ENCODE results near the gene GSTA5.
"Not testable (repeated sequence)": the region's sequence is repeated elsewhere in the genome, so short reads cannot be mapped to it uniquely, and the experiment has no call there.

The GSTA5 gene

GRCh38 chr6:52787917-52788316, 52.7 kb downstream of the GSTA5 start:
- Histone ChIP-seq H3K4me3 (ENCODE audit: low read depth, low read length) (no peak overlapping the region), H3K36me3 (ENCODE audit: control insufficient read depth, insufficient read depth, low read length) (no peaks in the 10 kb centered on the region), H3K9ac (ENCODE audit: low read length) (no peak overlapping the region), H3K4me1 (ENCODE audit: control insufficient read depth, insufficient read depth, low read length) (no peaks in the 10 kb centered on the region), H3K9me3 (ENCODE audit: control insufficient read depth, insufficient read depth, low read depth, low read length) (peaks cover 11% of the 10 kb centered on the region; the same call in 1 of the 2 replicates), H3K27ac (ENCODE audit: low read depth, low read length) (no peak overlapping the region), H3K27me3 (ENCODE audit: control insufficient read depth, insufficient read depth, low read length) (no peaks in the 10 kb centered on the region)

GRCh38 chr6:52786249-52786956, 54.2 kb downstream of the GSTA5 start:
- Histone ChIP-seq H3K36me3 (ENCODE audit: control insufficient read depth, insufficient read depth, low read length) (no peaks in the 10 kb centered on the region), H3K9ac (ENCODE audit: low read length) (no peak overlapping the region), H3K27me3 (ENCODE audit: control insufficient read depth, insufficient read depth, low read length) (no peaks in the 10 kb centered on the region), H3K27ac (ENCODE audit: low read depth, low read length) (no peak overlapping the region), H3K9me3 (ENCODE audit: control insufficient read depth, insufficient read depth, low read depth, low read length) (peaks cover 3% of the 10 kb centered on the region; the same call in 1 of the 2 replicates), H3K4me3 (ENCODE audit: low read depth, low read length) (no peak overlapping the region), H3K4me1 (ENCODE audit: control insufficient read depth, insufficient read depth, low read length) (no peaks in the 10 kb centered on the region)

DNA sequence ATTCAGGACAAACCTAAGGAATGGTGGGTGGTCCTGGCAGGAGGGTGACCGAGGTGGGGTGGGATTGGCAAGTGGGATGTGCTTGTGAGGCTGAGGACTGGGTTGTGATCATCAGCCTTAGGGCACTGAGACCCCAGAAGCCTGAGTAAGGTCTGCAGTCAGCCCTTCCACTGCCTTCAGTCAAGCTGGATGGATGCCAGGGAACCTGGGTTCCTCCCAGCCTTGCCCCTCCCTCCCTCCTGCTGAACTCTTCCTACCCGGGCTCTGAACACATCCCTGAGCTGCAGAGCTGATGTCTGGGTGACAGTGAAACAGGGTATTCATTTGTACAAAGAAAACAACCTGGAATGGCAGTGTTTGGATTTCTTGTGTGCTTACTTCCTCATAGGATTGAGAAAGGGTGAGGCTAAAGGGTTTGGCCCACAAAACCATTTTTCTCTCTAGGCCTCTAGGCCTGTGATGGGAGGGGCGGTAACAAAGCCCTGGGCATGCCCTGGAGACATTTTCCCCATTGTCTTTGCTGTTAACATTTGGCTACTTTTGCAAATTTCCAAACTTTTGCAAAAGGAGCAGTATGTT, 57.8 kb downstream of the GSTA5 start:
- not testable (repeated sequence) for H3K4me1 ChIP-seq (ENCODE audit: control insufficient read depth, insufficient read depth, low read length); H3K9ac ChIP-seq (ENCODE audit: low read length); H3K27me3 ChIP-seq (ENCODE audit: control insufficient read depth, insufficient read depth, low read length); H3K27ac ChIP-seq (ENCODE audit: low read depth, low read length); H3K4me3 ChIP-seq (ENCODE audit: low read depth, low read length); H3K9me3 ChIP-seq (ENCODE audit: control insufficient read depth, insufficient read depth, low read depth, low read length); H3K36me3 ChIP-seq (ENCODE audit: control insufficient read depth, insufficient read depth, low read length)

DNA sequence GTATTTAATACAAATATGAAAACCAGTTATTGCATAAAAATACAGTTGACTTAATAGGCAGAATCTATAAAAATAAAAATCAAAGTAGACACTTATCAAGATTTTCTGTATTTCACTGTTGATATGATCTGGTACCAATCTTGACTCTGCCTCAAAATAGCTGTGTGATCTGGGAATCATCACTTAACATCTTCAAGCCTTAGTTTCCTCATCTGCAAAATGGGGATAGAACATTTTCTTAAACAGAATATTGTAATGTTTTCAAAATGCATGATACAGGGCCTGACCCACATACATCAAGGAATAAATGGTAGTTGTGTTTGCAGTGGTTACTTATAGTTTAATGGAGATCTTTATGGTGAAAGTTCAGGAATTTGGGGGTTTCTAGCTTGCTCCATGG, 58.4 kb downstream of the GSTA5 start:
- H3K4me1 ChIP-seq (ENCODE audit: control insufficient read depth, insufficient read depth, low read length); H3K4me3 ChIP-seq (ENCODE audit: low read depth, low read length); H3K36me3 ChIP-seq (ENCODE audit: control insufficient read depth, insufficient read depth, low read length); H3K9ac ChIP-seq (ENCODE audit: low read length); H3K9me3 ChIP-seq (ENCODE audit: control insufficient read depth, insufficient read depth, low read depth, low read length); H3K27me3 ChIP-seq (ENCODE audit: control insufficient read depth, insufficient read depth, low read length); H3K27ac ChIP-seq (ENCODE audit: low read depth, low read length): not testable (repeated sequence)

Measured in HUES6 (cell line).